H9 (cell line): ENCODE data around the gene GAR1. TPM values are rescaled to one million over a fixed set of nuclear protein-coding genes. Genes with fewer than 3 reads are reported as not detected.

Source experiments
- DNase-seq: peaks from one replicate; pipeline ENCODE4 v3.0.0-alpha.2; 2017
- H2AFZ ChIP-seq: one replicate; pipeline ENCODE4 v1.6.1; 2013; ENCODE audit warnings: mild to moderate bottlenecking, low read length, control low read depth, moderate library complexity
- H2AK5ac ChIP-seq: 2 replicates; pipeline ENCODE4 v1.6.1; 2013; ENCODE audit warnings: low read length, control low read depth, mixed read lengths; ENCODE audit not compliant: insufficient read length
- H2BK120ac ChIP-seq: one replicate; pipeline ENCODE4 v1.6.1; 2013; ENCODE audit warnings: low read depth, mild to moderate bottlenecking, low read length, control low read depth, inconsistent platforms; ENCODE audit not compliant: poor library complexity, severe bottlenecking
- H2BK12ac ChIP-seq: 2 replicates; pipeline ENCODE4 v1.6.1; 2013; ENCODE audit warnings: low read length, control low read depth, mixed read lengths, low read depth; ENCODE audit not compliant: insufficient read length
- H2BK15ac ChIP-seq: 2 replicates; pipeline ENCODE4 v1.6.1; 2013; ENCODE audit warnings: low read depth, low read length, control low read depth
- H2BK20ac ChIP-seq: one replicate; pipeline ENCODE4 v1.6.1; 2013; ENCODE audit warnings: low read depth, mild to moderate bottlenecking, low read length, control low read depth, inconsistent platforms; ENCODE audit not compliant: poor library complexity, severe bottlenecking
- H2BK5ac ChIP-seq: 2 replicates; pipeline ENCODE4 v1.6.1; 2013; ENCODE audit warnings: low read length, control low read depth, mixed read lengths; ENCODE audit not compliant: insufficient read length
- H3K14ac ChIP-seq: 2 replicates; pipeline ENCODE4 v1.6.1; 2013; ENCODE audit warnings: low read length, control low read depth; ENCODE audit not compliant: insufficient read depth
- H3K18ac ChIP-seq: 2 replicates; pipeline ENCODE4 v1.6.1; 2013; ENCODE audit warnings: low read depth, mild to moderate bottlenecking, mixed read lengths, low read length, control low read depth; ENCODE audit not compliant: insufficient read length
- H3K23ac ChIP-seq: 2 replicates; pipeline ENCODE4 v1.6.1; 2013; ENCODE audit warnings: low read length, control low read depth, mixed read lengths, low read depth; ENCODE audit not compliant: insufficient read length
- H3K23me2 ChIP-seq: 2 replicates; pipeline ENCODE4 v1.6.1; 2013; ENCODE audit warnings: low read depth, mild to moderate bottlenecking, mixed read lengths, low read length, control low read depth; ENCODE audit not compliant: insufficient read length, poor library complexity, severe bottlenecking
- H3K27ac ChIP-seq: 2 replicates; pipeline ENCODE4 v1.5.1; 2013; ENCODE audit warnings: low read length, control low read depth, mixed read lengths, low read depth; ENCODE audit not compliant: insufficient read length
- H3K27me3 ChIP-seq: 2 replicates; pipeline ENCODE4 v1.6.1; 2013; ENCODE audit warnings: low read length, control low read depth, inconsistent platforms; ENCODE audit not compliant: insufficient read depth
- H3K4ac ChIP-seq: 2 replicates; pipeline ENCODE4 v1.6.1; 2013; ENCODE audit warnings: low read depth, mild to moderate bottlenecking, control low read depth, inconsistent platforms, low read length, moderate library complexity
- H3K4me1 ChIP-seq: 2 replicates; pipeline ENCODE4 v1.6.1; 2013; ENCODE audit warnings: low read length, control low read depth, inconsistent platforms; ENCODE audit not compliant: insufficient read depth
- H3K4me2 ChIP-seq: 2 replicates; pipeline ENCODE4 v1.6.1; 2013; ENCODE audit warnings: low read length, control low read depth, mixed read lengths; ENCODE audit not compliant: insufficient read length, insufficient read depth
- H3K56ac ChIP-seq: 2 replicates; pipeline ENCODE4 v1.6.1; 2013; ENCODE audit warnings: low read depth, mild to moderate bottlenecking, mixed read lengths, low read length, control low read depth; ENCODE audit not compliant: insufficient read length
- H3K79me1 ChIP-seq: 2 replicates; pipeline ENCODE4 v1.6.1; 2013; ENCODE audit warnings: low read depth, mild to moderate bottlenecking, moderate library complexity, low read length, control low read depth, inconsistent platforms; ENCODE audit not compliant: insufficient read depth, poor library complexity, severe bottlenecking
- H3K79me2 ChIP-seq: 2 replicates; pipeline ENCODE4 v1.6.1; 2013; ENCODE audit warnings: low read length, control low read depth, inconsistent platforms; ENCODE audit not compliant: insufficient read depth
- H3K9ac ChIP-seq: 2 replicates; pipeline ENCODE4 v1.6.1; 2013; ENCODE audit warnings: low read length, control low read depth, mixed read lengths; ENCODE audit not compliant: insufficient read length; ENCODE audit errors: extremely low read depth
- H3K9me3 ChIP-seq: one replicate; pipeline ENCODE4 v1.6.1; 2013; ENCODE audit warnings: low read depth, low read length, inconsistent platforms; ENCODE audit not compliant: control insufficient read depth
- H3T11ph ChIP-seq: one replicate; pipeline ENCODE4 v1.6.1; 2013; ENCODE audit warnings: mild to moderate bottlenecking, low read length, control low read depth, inconsistent platforms
- H4K20me1 ChIP-seq: one replicate; pipeline ENCODE4 v1.6.1; 2013; ENCODE audit not compliant: control insufficient read depth, insufficient read length, insufficient read depth
- H4K5ac ChIP-seq: 2 replicates; pipeline ENCODE4 v1.6.1; 2013; ENCODE audit warnings: low read depth, mild to moderate bottlenecking, mixed read lengths, low read length, control low read depth; ENCODE audit not compliant: insufficient read length
- H4K8ac ChIP-seq: replicated peaks from 2 replicates; pipeline ENCODE4 v1.6.1; 2013; ENCODE audit warnings: low read length, control low read depth, mixed read lengths, low read depth; ENCODE audit not compliant: insufficient read length
- H4K91ac ChIP-seq: 2 replicates; pipeline ENCODE4 v1.6.1; 2013; ENCODE audit warnings: low read depth, mild to moderate bottlenecking, moderate library complexity, mixed read lengths, low read length, control low read depth; ENCODE audit not compliant: insufficient read length
- H3K27ac Mint-ChIP-seq, 3 experiments: 2 replicates in 2 of 3; 3 replicates in 1 of 3; pipeline ENCODE4 v1.8.0; 2020 to 2021; ENCODE audit warnings: mixed read lengths in 3 of 3, mild to moderate bottlenecking in 1 of 3, moderate library complexity in 1 of 3
- H3K27me3 Mint-ChIP-seq: 2 replicates; pipeline ENCODE4 v1.8.0; 2021; ENCODE audit warnings: low read depth, mild to moderate bottlenecking, moderate library complexity, mixed read lengths
- H3K36me3 Mint-ChIP-seq, 3 experiments: 2 replicates in 2 of 3; 3 replicates in 1 of 3; pipeline ENCODE4 v1.8.0; 2020 to 2021; ENCODE audit warnings: low read depth in 3 of 3, mixed read lengths in 3 of 3; ENCODE audit not compliant: insufficient read depth in 1 of 3
- H3K4me1 Mint-ChIP-seq, 2 experiments: 2 replicates each; pipeline ENCODE4 v1.8.0; 2020; ENCODE audit warnings: mixed read lengths in 2 of 2
- H3K4me3 Mint-ChIP-seq, 2 experiments: 2 replicates in 1 of 2; 3 replicates in 1 of 2; pipeline ENCODE4 v1.8.0; 2020 to 2021; ENCODE audit warnings: mild to moderate bottlenecking in 2 of 2, mixed read lengths in 2 of 2, moderate library complexity in 1 of 2
- H3K9me3 Mint-ChIP-seq, 2 experiments: 2 replicates in 1 of 2; 3 replicates in 1 of 2; pipeline ENCODE4 v1.8.0; 2020; ENCODE audit warnings: mild to moderate bottlenecking in 2 of 2, mixed read lengths in 2 of 2, moderate library complexity in 1 of 2
- CTCF ChIP-seq: fragments of 200-600 bp; sonication (generic); conservative IDR thresholded peaks from 3 replicates; pipeline ENCODE4 v1.8.0; 2021; ENCODE audit warnings: antibody characterized with exemption, mild to moderate bottlenecking
- WGBS: extraction: QIAGEN DNeasy Blood & Tissue Kit; methylation state at CpG from one replicate; pipeline ENCODE4 v1.1.7; 2013; ENCODE audit warnings: missing lambda C conversion rate, low lambda C conversion rate, mixed read lengths; ENCODE audit not compliant: insufficient read length; ENCODE audit errors: extremely low coverage; 5-methylcytosine and 5-hydroxymethylcytosine counted together
- total RNA-seq: library from RNA; stranded (reverse); gene quantifications from 2 replicates; pipeline ENCODE4 v1.2.1, GENCODE V29; 2021

Gene GAR1
- total RNA-seq, 1 experiment from 2014 or later: 45.3 TPM

- Histone ChIP-seq H3K79me2 (peaks cover 18% of the 10 kb centered on the region; the same call in 1 of the 2 replicates), H2BK15ac (no peak overlapping the region), H3K23ac (no peak overlapping the region), H3K14ac (no peak overlapping the region), H4K20me1 (no peaks in the 10 kb centered on the region), H2AFZ (no peak overlapping the region), H2BK12ac (no peak overlapping the region), H3K27me3 (no peaks in the 10 kb centered on the region), H4K91ac (no peak overlapping the region), H3K56ac (no peak overlapping the region), H2AK5ac (no peak overlapping the region), H3K4ac (no peak overlapping the region), H3K23me2 (peaks cover 13% of the 10 kb centered on the region), H3K27ac (no peak overlapping the region), H3K4me1 (no peaks in the 10 kb centered on the region), H2BK120ac (no peak overlapping the region), H3T11ph (no peak overlapping the region), H2BK5ac (no peak overlapping the region), H3K79me1 (peaks cover 6% of the 10 kb centered on the region), H4K8ac (no peak overlapping the region), H2BK20ac (no peak overlapping the region), H3K9me3 (no peaks in the 10 kb centered on the region), H3K9ac (no peak overlapping the region), H3K4me2 (peak overlapping the region; percentile 74), H3K18ac (no peak overlapping the region), H4K5ac (no peak overlapping the region)
- peak overlapping the region; percentile 3 to 99 (median 5); a peak in 2 of 7 replicates for H3K27ac Mint-ChIP-seq
- no peak for TF ChIP-seq CTCF
- H3K4me1 Mint-ChIP-seq: peaks cover 12 to 22% of the 10 kb centered on the region in 2 experiments
- peaks cover 32 to 58% (median 47%) of the 10 kb centered on the region in 3 experiments for H3K36me3 Mint-ChIP-seq
- no CpG with 5 or more reads among the region's 1 CpG for WGBS
- peak overlapping the region; percentile 95 to 99 for H3K4me3 Mint-ChIP-seq
- DNase-seq: no peak
- H3K27me3 Mint-ChIP-seq: no peaks in the 10 kb centered on the region
- peaks cover 0 to 2% of the 10 kb centered on the region in 2 experiments; a peak in 2 of 5 replicates for H3K9me3 Mint-ChIP-seq
Observed at GRCh38 chr4:109816894-109817293, 1.3 kb downstream of the GAR1 start.
